GM12865 (cell line): Measurements from ENCODE around the gene TBL3.
A peak's percentile ranks its signal among the peaks of the same experiment; 100 is the strongest.

ENCODE experiments used
- DNase-seq: peaks from one replicate; pipeline ENCODE4 v3.0.0; 2010; ENCODE audit warnings: low read depth
- H3K4me3 ChIP-seq: 2 replicates; pipeline ENCODE4 v1.5.1; 2011; ENCODE audit warnings: mild to moderate bottlenecking, low read depth, low read length, control low read depth
- CTCF ChIP-seq: IDR thresholded peaks from 2 replicates; pipeline ENCODE4 v1.5.1; 2011; ENCODE audit warnings: low read length, control low read depth, low read depth, inconsistent platforms; ENCODE audit not compliant: insufficient read depth; ENCODE audit errors: missing control alignments

Gene TBL3

DNA sequence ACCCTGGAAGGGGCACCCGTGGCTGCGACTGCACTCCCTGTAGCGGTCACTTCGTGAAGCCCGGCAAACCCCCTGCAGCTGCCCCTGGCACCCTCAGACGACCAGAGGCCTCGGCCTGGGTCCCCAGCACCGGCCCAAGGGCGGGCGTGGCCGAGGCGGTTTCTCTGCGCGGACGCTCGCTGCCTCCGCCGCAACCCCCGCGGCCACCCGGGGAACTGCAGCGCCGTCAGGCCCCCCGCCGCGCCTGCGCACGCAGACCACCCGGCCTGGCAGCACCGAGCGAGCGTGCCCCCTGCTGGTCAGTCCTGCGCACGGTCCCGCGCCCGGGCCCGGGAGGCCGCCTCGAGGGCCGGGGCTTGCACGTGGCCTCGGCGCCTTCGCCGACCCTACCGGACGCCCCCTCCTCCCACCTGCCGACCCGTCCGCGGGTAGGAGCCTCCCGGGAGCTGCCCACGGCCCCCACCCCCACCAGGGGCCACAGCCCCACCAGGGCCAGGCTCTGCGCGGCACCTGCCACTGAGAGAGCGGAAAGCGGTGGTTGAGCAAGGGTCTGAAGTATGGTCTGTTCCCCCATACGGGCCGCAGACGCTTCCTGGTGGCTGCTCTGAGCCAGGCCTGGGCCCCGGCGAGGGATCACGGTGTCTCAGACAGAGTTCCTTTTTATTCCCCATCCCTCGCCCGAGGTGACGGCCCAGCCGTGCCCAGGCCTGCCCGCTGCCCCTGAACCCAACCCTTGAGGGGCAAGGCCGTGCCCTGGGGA is 42.1 kb upstream of the TBL3 start:
- peak; percentile 92 for DNase-seq
- peak; percentile 89 for TF ChIP-seq CTCF
- peak overlapping the region; percentile 39 for H3K4me3 ChIP-seq

- no peak for TF ChIP-seq CTCF
- no peak for DNase-seq
- H3K4me3 ChIP-seq = no peak overlapping the region
These were observed 41.5 kb upstream of the TBL3 start for GRCh38 chr16:1930338-1930720.

DNA sequence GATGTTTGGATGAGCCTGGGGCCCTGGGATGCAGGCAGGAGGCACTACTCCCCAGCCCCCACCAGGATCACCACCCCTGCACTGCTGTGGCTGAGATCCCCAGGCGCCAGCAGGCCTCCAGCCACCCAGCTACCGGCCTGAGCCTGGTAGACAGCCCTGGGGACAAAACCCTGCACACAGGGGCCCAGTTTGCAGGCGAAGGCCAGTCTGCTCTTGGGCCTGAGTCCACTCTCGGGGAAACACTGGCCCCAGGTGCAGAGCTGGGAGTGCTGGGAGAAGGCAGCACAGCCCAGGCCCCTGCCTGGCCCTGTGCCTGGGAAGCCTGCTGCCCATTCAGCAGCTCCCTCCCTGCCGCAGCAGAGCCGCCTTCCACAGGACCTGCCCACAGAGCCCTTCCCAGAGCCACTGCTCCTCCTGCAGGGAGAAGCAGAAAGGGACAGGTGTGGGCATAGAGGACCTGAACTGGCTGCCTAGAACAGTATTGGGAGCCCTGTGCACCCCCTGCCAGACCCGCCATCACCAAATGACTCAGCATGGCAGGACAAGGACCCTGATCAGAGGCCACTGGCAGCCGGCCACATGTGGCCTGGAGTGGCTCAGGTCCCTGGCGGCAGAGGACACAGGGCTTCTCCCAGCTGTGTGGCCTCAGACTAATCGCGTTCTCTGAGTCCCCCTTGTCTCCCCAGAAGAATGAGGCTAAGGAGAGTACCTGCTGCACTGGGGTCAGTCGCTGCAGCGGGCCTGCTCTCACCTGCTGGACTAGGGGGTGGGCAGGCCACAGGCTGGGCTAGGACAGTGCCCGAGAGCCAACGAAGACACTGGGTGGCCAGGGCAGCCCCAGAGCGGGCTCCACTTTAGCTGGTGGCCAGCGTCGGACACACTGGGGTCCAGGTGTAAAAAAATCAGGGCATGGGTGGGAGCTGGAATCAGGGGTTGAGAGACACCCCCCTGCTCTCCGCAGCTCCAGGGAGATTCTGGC is 39.5 kb upstream of the TBL3 start:
- H3K4me3 ChIP-seq = no peak overlapping the region
- no peak for DNase-seq

DNA sequence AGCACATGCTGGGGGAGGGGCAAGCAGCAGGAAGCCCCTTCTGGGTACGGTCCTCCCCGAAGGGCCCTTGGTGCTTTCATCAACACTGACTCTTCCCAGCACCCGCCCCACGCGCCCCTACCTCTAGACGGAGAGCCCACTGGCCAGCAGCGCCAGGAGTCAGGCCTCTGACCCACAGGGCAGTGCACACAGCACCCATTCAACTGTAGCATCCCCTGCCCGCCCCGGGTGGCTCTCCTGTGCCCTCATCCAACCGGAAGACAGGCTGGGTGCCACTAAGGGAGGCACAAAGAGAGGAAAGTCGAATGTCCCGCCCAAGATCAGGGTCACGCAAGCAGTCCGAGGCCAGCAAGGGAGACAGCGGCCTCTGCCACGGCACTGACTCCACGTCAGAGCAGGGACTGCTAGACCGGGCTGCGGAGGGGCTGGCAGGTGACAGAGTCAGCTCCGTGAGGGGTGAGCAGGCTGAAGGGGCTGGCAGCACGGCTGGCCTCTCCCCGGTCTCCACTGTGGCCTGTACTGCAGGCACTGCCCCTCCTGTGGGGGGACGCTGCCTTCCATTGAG is 38.7 kb upstream of the TBL3 start:
- H3K4me3 ChIP-seq = no peak overlapping the region
- no peak for DNase-seq
- TF ChIP-seq CTCF = no peak

More for the DNA sequence above, 39.5 kb upstream of the TBL3 start:
- no peak for TF ChIP-seq CTCF

DNA sequence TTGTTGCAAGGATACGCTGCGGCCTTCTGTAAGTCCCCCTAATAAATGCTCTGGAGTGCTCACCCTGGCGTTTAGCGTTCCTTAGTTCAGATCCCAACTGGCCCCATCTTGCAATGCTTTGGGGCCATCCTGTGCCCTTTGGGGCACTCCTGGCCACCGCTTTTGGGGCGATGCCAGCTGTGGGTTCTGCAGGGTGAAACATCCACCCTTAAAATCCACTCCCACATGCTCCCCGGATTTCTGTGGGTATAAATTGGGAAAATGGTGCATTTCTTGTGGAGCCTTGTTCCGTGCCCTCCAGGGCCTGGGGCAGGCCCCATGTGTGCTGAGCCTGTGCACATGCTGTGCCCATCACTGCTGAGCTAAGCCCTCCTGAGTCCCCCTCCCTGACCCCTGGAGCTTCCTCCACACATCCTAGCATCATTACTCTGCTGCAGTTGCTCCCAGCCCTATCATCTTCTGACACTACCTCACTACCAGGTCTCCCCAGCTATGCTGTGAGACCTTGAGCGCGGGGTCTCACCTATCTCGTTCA is 34.8 kb upstream of the TBL3 start:
- no peak for DNase-seq
- TF ChIP-seq CTCF = no peak
- no peak overlapping the region for H3K4me3 ChIP-seq

- no peak for DNase-seq
- no peak for TF ChIP-seq CTCF
- H3K4me3 ChIP-seq = no peak overlapping the region
These were observed 33.5 kb upstream of the TBL3 start for GRCh38 chr16:1938316-1938715.
